Measurements from ENCODE around the gene RASSF8.

- TF ChIP-seq CTCF (conservative IDR thresholded peaks at IDR 0.05; ENCODE audit: low read depth, low read length) (no peak), EZH2phosphoT487 (IDR thresholded peaks at IDR 0.05; ENCODE audit: borderline replicate concordance, low read length) (no peak)
These were observed 20.6 kb downstream of the RASSF8 start for GRCh38 chr12:25979059-25979458.
